MCF 10A (cell line): ENCODE measurements around the gene CAPG. TPM values are rescaled to one million over a fixed set of nuclear protein-coding genes. Genes with fewer than 3 reads are reported as not detected.

ENCODE experiments used
- BruUV-seq: library from RNA; stranded (reverse); fragments of 400-500 nt; replicated peaks from 2 replicates; lab custom pipeline; 2021; lab: Mats Ljungman, UMichigan
- CTCF ChIA-PET: fragments of 300-600 bp; sonication (Branson Sonifier 250); formaldehyde crosslinking; extraction: SDS; loops from one replicate; lab custom pipeline; 2021; ENCODE audit warnings: antibody characterized with exemption, inconsistent platforms; lab: Yijun Ruan, JAX
- POLR2A ChIA-PET: fragments of 300-600, 350-650 bp; sonication (Branson Sonifier 250); formaldehyde crosslinking; extraction: SDS; loops from one replicate; lab custom pipeline; 2020; ENCODE audit warnings: antibody characterized with exemption, inconsistent platforms; lab: Yijun Ruan, JAX
- DNase-seq: peaks from one replicate; pipeline ENCODE4 v3.0.0-alpha.2; 2018; ENCODE audit not compliant: unreplicated experiment
- H3K27ac Mint-ChIP-seq: one replicate; pipeline ENCODE4 v1.8.0; 2022; ENCODE audit warnings: mild to moderate bottlenecking, low read depth, mixed read lengths; ENCODE audit not compliant: unreplicated experiment
- H3K27me3 Mint-ChIP-seq: one replicate; pipeline ENCODE4 v1.8.0; 2022; ENCODE audit warnings: mixed read lengths; ENCODE audit not compliant: insufficient read depth, unreplicated experiment
- H3K36me3 Mint-ChIP-seq: one replicate; pipeline ENCODE4 v1.8.0; 2022; ENCODE audit warnings: mild to moderate bottlenecking, moderate library complexity, mixed read lengths; ENCODE audit not compliant: insufficient read depth, unreplicated experiment
- H3K4me1 Mint-ChIP-seq: one replicate; pipeline ENCODE4 v1.8.0; 2022; ENCODE audit warnings: mixed read lengths; ENCODE audit not compliant: insufficient read depth, unreplicated experiment
- H3K4me3 Mint-ChIP-seq: one replicate; pipeline ENCODE4 v1.8.0; 2022; ENCODE audit warnings: mild to moderate bottlenecking, moderate library complexity, mixed read lengths; ENCODE audit not compliant: unreplicated experiment
- H3K9me3 Mint-ChIP-seq: one replicate; pipeline ENCODE4 v1.8.0; 2022; ENCODE audit warnings: mixed read lengths; ENCODE audit not compliant: unreplicated experiment
- CTCF ChIP-seq: fragments of 200-600 bp; IDR thresholded peaks from one replicate; pipeline ENCODE4 v1.8.0; 2022; ENCODE audit warnings: antibody characterized with exemption, mild to moderate bottlenecking; ENCODE audit not compliant: unreplicated experiment
- intact Hi-C: fragments of 100-400 bp; cut with micrococcal nuclease; formaldehyde crosslinking; loops from 2 replicates; pipeline ENCODE4 v1.14.1; 2022
- total RNA-seq: library from RNA; stranded (reverse); gene quantifications from 2 replicates; pipeline ENCODE4 v1.2.3, GENCODE V29; 2022

CAPG gene
- total RNA-seq, 1 experiment from 2014 or later: 188 TPM

- Mint-ChIP-seq H3K27ac (no peak overlapping the region), H3K4me3 (no peak overlapping the region), H3K4me1 (peaks cover 2% of the 10 kb centered on the region), H3K36me3 (peaks cover 8% of the 10 kb centered on the region), H3K27me3 (no peaks in the 10 kb centered on the region), H3K9me3 (no peaks in the 10 kb centered on the region)
- no peak for TF ChIP-seq CTCF
- intact Hi-C loops: no loop called here
- POLR2A ChIA-PET: interaction anchor here (0.6 to 1.7 kb wide), 6 partner anchors 9 to 112 kb away, joined by 3 to 6 read pairs (median 3); partner anchors contain the start of gene SH2D6
- BruUV-seq: no TSS peak
- no peak for DNase-seq
- CTCF ChIA-PET: interaction anchor here (0.7 to 12.3 kb wide), 4 partner anchors 9 to 502 kb away, joined by 3 to 293 read pairs (median 6); no protein-coding TSS in a partner anchor
Observed at GRCh38 chr2:85428343-85428881, 18.2 kb upstream of the CAPG start.

- DNase-seq: no peak
- POLR2A ChIA-PET: interaction anchor here (0.8 to 1.6 kb wide), 3 partner anchors 71 to 111 kb away, joined by 3 to 5 read pairs (median 3); partner anchors contain the start of gene MAT2A
- Mint-ChIP-seq H3K4me3 (no peak overlapping the region), H3K9me3 (no peaks in the 10 kb centered on the region), H3K36me3 (peaks cover 8% of the 10 kb centered on the region), H3K4me1 (no peaks in the 10 kb centered on the region), H3K27me3 (no peaks in the 10 kb centered on the region), H3K27ac (no peak overlapping the region)
- BruUV-seq: no TSS peak
- no peak for TF ChIP-seq CTCF
- CTCF ChIA-PET: interaction anchor here (1.2 to 12.3 kb wide), 2 partner anchors 8 to 124 kb away, joined by 8 to 293 read pairs; no protein-coding TSS in a partner anchor
- intact Hi-C loops: no loop called here
Observed at GRCh38 chr2:85427300-85427835, 17.2 kb upstream of the CAPG start.

GRCh38 chr2:85425588-85425987 lies 15.4 kb upstream of the CAPG start:
- POLR2A ChIA-PET: interaction anchor here (0.6 to 1.0 kb wide), 3 partner anchors 11 to 78 kb away, joined by 3 read pairs; no protein-coding TSS in a partner anchor
- DNase-seq: no peak
- no peak for TF ChIP-seq CTCF
- intact Hi-C loops: no loop called here
- CTCF ChIA-PET: interaction anchor here (12.3 kb wide), 1 partner anchor 126 kb away, joined by 293 read pairs; no protein-coding TSS in a partner anchor
- Mint-ChIP-seq H3K4me1 (peaks cover 15% of the 10 kb centered on the region), H3K27ac (no peak overlapping the region), H3K36me3 (peaks cover 8% of the 10 kb centered on the region), H3K27me3 (no peaks in the 10 kb centered on the region), H3K9me3 (no peaks in the 10 kb centered on the region), H3K4me3 (no peak overlapping the region)
- no TSS peak for BruUV-seq

GRCh38 chr2:85423525-85423924 lies 13.4 kb upstream of the CAPG start:
- no TSS peak for BruUV-seq
- POLR2A ChIA-PET: interaction anchor here (1.0 to 1.4 kb wide), 4 partner anchors 81 to 138 kb away, joined by 3 to 4 read pairs (median 3); partner anchors contain the start of genes GGCX and MAT2A
- Mint-ChIP-seq H3K27me3 (no peaks in the 10 kb centered on the region), H3K4me3 (no peak overlapping the region), H3K27ac (no peak overlapping the region), H3K4me1 (peaks cover 30% of the 10 kb centered on the region), H3K36me3 (peaks cover 8% of the 10 kb centered on the region), H3K9me3 (no peaks in the 10 kb centered on the region)
- no peak for DNase-seq
- CTCF ChIA-PET: interaction anchor here (0.5 to 12.3 kb wide), 2 partner anchors 45 to 128 kb away, joined by 3 to 293 read pairs; no protein-coding TSS in a partner anchor
- no peak for TF ChIP-seq CTCF
- intact Hi-C loops: loop anchor here (5.0 kb wide), 1 partner anchor 179 kb away; the partner anchor contains the start of gene TMEM150A
